GM12878 (cell line): Measurements from ENCODE around the gene FAM229A. TPM values are rescaled to one million over a fixed set of nuclear protein-coding genes. Genes with fewer than 3 reads are reported as not detected.

Experiments used
- ATAC-seq: fragments of 200-7000 bp; cut with Tn5 transposase; 3 replicates; pipeline ENCODE4 v1.9.1; 2020; ENCODE audit warnings: mild to moderate bottlenecking, moderate library complexity
- BruUV-seq: library from RNA; stranded (reverse); fragments of 400-500 nt; replicated peaks from 2 replicates; lab custom pipeline; 2021; lab: Mats Ljungman, UMichigan
- CTCF ChIA-PET: fragments of 300-600 bp; sonication (Branson Sonifier 250); formaldehyde crosslinking; extraction: SDS; loops from one replicate; lab custom pipeline; 2021; ENCODE audit warnings: inconsistent platforms; lab: Yijun Ruan, JAX
- POLR2A ChIA-PET: fragments of 350-600 bp; formaldehyde crosslinking; extraction: SDS; loops from one replicate; lab custom pipeline; 2021; ENCODE audit warnings: inconsistent platforms; lab: Charles Lee
- RAD21 ChIA-PET: fragments of 300-600 bp; sonication (Branson Sonifier 250); formaldehyde crosslinking; loops from one replicate; lab custom pipeline; 2023; ENCODE audit warnings: antibody characterized with exemption; ENCODE audit not compliant: unreplicated experiment; lab: Charles Lee
- SMC1A ChIA-PET: fragments of 300-600 bp; sonication (Branson Sonifier 250); formaldehyde crosslinking; loops from one replicate; lab custom pipeline; 2023; ENCODE audit not compliant: unreplicated experiment, uncharacterized antibody; lab: Charles Lee
- DNase-seq: peaks from one replicate; pipeline ENCODE4 v3.0.0-alpha.2; 2011; ENCODE audit warnings: low read depth, low spot score
- FAIRE-seq: peaks from 3 replicates; lab custom pipeline; 2011; peaks lifted over from hg19 to GRCh38; lab: Jason Lieb, UNC
- H2AFZ ChIP-seq: 2 replicates; pipeline ENCODE4 v1.6.0; 2011; ENCODE audit warnings: low read depth, low read length, control low read depth; ENCODE audit not compliant: control insufficient read depth
- H3K27ac ChIP-seq: 2 replicates; pipeline ENCODE4 v1.5.1; 2011; ENCODE audit warnings: control low read depth; ENCODE audit not compliant: control insufficient read depth, insufficient read depth
- H3K27me3 ChIP-seq, 2 experiments: replicated peaks in 1 of 2; 2 replicates each; pipeline versions ENCODE4 v1.6.0 to v1.6.1; 2011; ENCODE audit warnings: low read length in 1 of 2; ENCODE audit not compliant: control insufficient read depth in 2 of 2, insufficient read depth in 2 of 2
- H3K36me3 ChIP-seq, 2 experiments: 2 replicates each; pipeline ENCODE4 v1.5.1; 2011; ENCODE audit warnings: low read length in 1 of 2; ENCODE audit not compliant: control insufficient read depth in 2 of 2, insufficient read depth in 2 of 2
- H3K4me1 ChIP-seq: 2 replicates; pipeline ENCODE4 v1.6.1; 2011; ENCODE audit warnings: mild to moderate bottlenecking, low read length, moderate library complexity, mixed read lengths; ENCODE audit not compliant: control insufficient read depth, insufficient read depth
- H3K4me2 ChIP-seq: 2 replicates; pipeline ENCODE4 v1.6.0; 2011; ENCODE audit warnings: control low read depth; ENCODE audit not compliant: control insufficient read depth, insufficient read depth
- H3K4me3 ChIP-seq: fragments of 200-600 bp; sonication (generic); 2 replicates; pipeline ENCODE4 v1.5.1; 2016
- H3K79me2 ChIP-seq: 2 replicates; pipeline ENCODE4 v1.6.0; 2011; ENCODE audit warnings: low read length; ENCODE audit not compliant: control insufficient read depth, insufficient read depth
- H3K9ac ChIP-seq: 2 replicates; pipeline ENCODE4 v1.8.0; 2011; ENCODE audit warnings: low read length, control low read depth, mixed read lengths; ENCODE audit not compliant: control insufficient read depth, insufficient read depth
- H3K9me3 ChIP-seq: replicated peaks from 3 replicates; pipeline ENCODE4 v1.5.1; 2011; ENCODE audit warnings: mild to moderate bottlenecking, low read length; ENCODE audit not compliant: control insufficient read depth, insufficient read depth
- H4K20me1 ChIP-seq: 2 replicates; pipeline ENCODE4 v1.6.0; 2011; ENCODE audit not compliant: control insufficient read depth, insufficient read depth
- BCL11A ChIP-seq: IDR thresholded peaks from 2 replicates; pipeline ENCODE4 v1.6.1; 2011; ENCODE audit warnings: low read depth, low read length
- CBX5 ChIP-seq: sonication (generic); IDR thresholded peaks from 2 replicates; pipeline ENCODE4 v1.6.1; 2016; ENCODE audit warnings: low read depth, moderate library complexity, mild to moderate bottlenecking, inconsistent platforms
- EGR1 ChIP-seq, 2 experiments: IDR thresholded peaks; 1 replicate in 1 of 2; 2 replicates in 1 of 2; pipeline ENCODE4 v1.6.1; 2011 to 2012; ENCODE audit warnings: low read depth in 2 of 2, low read length in 2 of 2, borderline replicate concordance in 1 of 2, mild to moderate bottlenecking in 1 of 2, moderate library complexity in 1 of 2
- EP300 ChIP-seq, 2 experiments: fragments of 150-350 bp in 1 of 2; IDR thresholded peaks; 2 replicates each; pipeline ENCODE4 v1.6.1; 2011 to 2012; ENCODE audit warnings: low read depth in 2 of 2, low read length in 2 of 2, borderline replicate concordance in 1 of 2, improper control_type of control experiment in 1 of 2, inconsistent platforms in 1 of 2; ENCODE audit not compliant: control insufficient read depth in 1 of 2
- ETV6 ChIP-seq, 2 experiments: fragments of 450-650 bp in 1 of 2; IDR thresholded peaks in 1 of 2; conservative IDR thresholded peaks in 1 of 2; 2 replicates each; pipeline ENCODE4 v1.6.1; 2014; ENCODE audit warnings: antibody characterized with exemption in 1 of 2, borderline replicate concordance in 1 of 2, low read depth in 1 of 2, mild to moderate bottlenecking in 1 of 2, moderate library complexity in 1 of 2
- GATAD2B ChIP-seq: fragments of 450-650 bp; conservative IDR thresholded peaks from 2 replicates; pipeline ENCODE4 v1.6.1; 2017; ENCODE audit warnings: low read depth, mild to moderate bottlenecking, moderate library complexity
- HDAC6 ChIP-seq: fragments of 200-600 bp; sonication (generic); IDR thresholded peaks from one replicate; pipeline ENCODE4 v1.8.0; 2017; ENCODE audit warnings: antibody characterized with exemption; ENCODE audit not compliant: unreplicated experiment
- MEF2B ChIP-seq: fragments of 450-650 bp; IDR thresholded peaks from 2 replicates; pipeline ENCODE4 v1.6.1; 2018; ENCODE audit warnings: mild to moderate bottlenecking, moderate library complexity; ENCODE audit not compliant: partially characterized antibody, poor library complexity, severe bottlenecking
- NR2F1 ChIP-seq: fragments of 450-650 bp; conservative IDR thresholded peaks from 2 replicates; pipeline ENCODE4 v1.6.1; 2017; ENCODE audit warnings: mild to moderate bottlenecking
- NRF1 ChIP-seq: conservative IDR thresholded peaks from 2 replicates; pipeline ENCODE4 v1.6.1; 2011; ENCODE audit warnings: mild to moderate bottlenecking, low read depth, low read length, improper control_type of control experiment
- PAX8 ChIP-seq: fragments of 450-650 bp; IDR thresholded peaks from 2 replicates; pipeline ENCODE4 v1.6.1; 2017; ENCODE audit warnings: mild to moderate bottlenecking, moderate library complexity
- PKNOX1 ChIP-seq: fragments of 450-650 bp; IDR thresholded peaks from 2 replicates; pipeline ENCODE4 v1.6.1; 2016; ENCODE audit warnings: mild to moderate bottlenecking
- RCOR1 ChIP-seq: conservative IDR thresholded peaks from 2 replicates; pipeline ENCODE4 v1.6.1; 2012; ENCODE audit warnings: low read depth, low read length, improper control_type of control experiment
- RUNX3 ChIP-seq: IDR thresholded peaks from 2 replicates; pipeline ENCODE4 v1.6.1; 2012; ENCODE audit warnings: low read length, inconsistent platforms
- TAF1 ChIP-seq: IDR thresholded peaks from 2 replicates; pipeline ENCODE4 v1.6.1; 2011; ENCODE audit warnings: mild to moderate bottlenecking, low read depth, low read length, borderline replicate concordance
- TCF3 ChIP-seq: IDR thresholded peaks from 2 replicates; pipeline ENCODE4 v1.6.1; 2012; ENCODE audit warnings: low read depth, mild to moderate bottlenecking, low read length, borderline replicate concordance; ENCODE audit not compliant: insufficient read depth
- ZBED1 ChIP-seq: IDR thresholded peaks from 2 replicates; pipeline ENCODE4 v1.6.1; 2016; ENCODE audit warnings: borderline replicate concordance
- ZZZ3 ChIP-seq: IDR thresholded peaks from 2 replicates; pipeline ENCODE4 v1.6.1; 2011; ENCODE audit warnings: low read depth; ENCODE audit not compliant: control insufficient read depth, insufficient read length
- WGBS: methylation state at CpG from one replicate; pipeline ENCODE4 v1.1.6; 2016; ENCODE audit warnings: low lambda C conversion rate; ENCODE audit not compliant: insufficient replicate concordance, insufficient coverage; ENCODE audit errors: missing lambda C conversion rate; 5-methylcytosine and 5-hydroxymethylcytosine counted together
- in situ Hi-C: fragments of 300-500 bp; cut with MboI; formaldehyde crosslinking; loops from 9 replicates; pipeline ENCODE4 v1.14.3; 2018; ENCODE audit warnings: mixed read lengths
- intact Hi-C: fragments of 100-400 bp; cut with micrococcal nuclease; formaldehyde crosslinking; loops from one replicate; pipeline ENCODE4 v1.14.2; 2022; ENCODE audit not compliant: unreplicated experiment
- polyA plus RNA-seq, 11 experiments: library from polyadenylated mRNA; depleted of rRNA in 4 of 11; unstranded in 6 of 11; stranded (reverse) in 5 of 11; fragments of >200 nt; fragmentation: Nextera tagmentation in 4 of 11; fragmentation: Illumina TruSeq in 1 of 11; extraction: Ambion mirVana in 4 of 11; extraction: Trizol in 1 of 11; gene quantifications; 1 replicate in 1 of 11; 2 replicates in 10 of 11; pipeline versions ENCODE4 v1.2.1 to v1.2.3, GENCODE V29; 2011 to 2016; ENCODE audit warnings: inconsistent platforms in 2 of 11, missing spikeins in 2 of 11, low read depth in 1 of 11
- total RNA-seq, 4 experiments: library from RNA; depleted of rRNA in 3 of 4; stranded (reverse); fragments of >200 nt in 3 of 4; fragmentation: Illumina TruSeq in 1 of 4; extraction: Trizol in 1 of 4; gene quantifications; 2 replicates each; pipeline versions ENCODE4 v1.2.1 to v1.2.3, GENCODE V29; 2013 to 2021
- TF ChIP-seq, protein P1 (sequence below): IDR thresholded peaks from 2 replicates; pipeline ENCODE4 v1.6.1; 2012; ENCODE audit warnings: low read depth, low read length, improper control_type of control experiment
- TF ChIP-seq, protein P2 (sequence below): IDR thresholded peaks from 2 replicates; pipeline ENCODE4 v1.6.1; 2011; ENCODE audit warnings: mild to moderate bottlenecking, low read depth, low read length, moderate library complexity; ENCODE audit not compliant: insufficient replicate concordance

Gene FAM229A
- total and polyA plus RNA-seq, 10 of the 15 experiments (the other 5 are each of a cell fraction or from before 2014, with no cell fraction given) = 0.02 to 5.3 (median 1.4) TPM; not detected in 1

DNA sequence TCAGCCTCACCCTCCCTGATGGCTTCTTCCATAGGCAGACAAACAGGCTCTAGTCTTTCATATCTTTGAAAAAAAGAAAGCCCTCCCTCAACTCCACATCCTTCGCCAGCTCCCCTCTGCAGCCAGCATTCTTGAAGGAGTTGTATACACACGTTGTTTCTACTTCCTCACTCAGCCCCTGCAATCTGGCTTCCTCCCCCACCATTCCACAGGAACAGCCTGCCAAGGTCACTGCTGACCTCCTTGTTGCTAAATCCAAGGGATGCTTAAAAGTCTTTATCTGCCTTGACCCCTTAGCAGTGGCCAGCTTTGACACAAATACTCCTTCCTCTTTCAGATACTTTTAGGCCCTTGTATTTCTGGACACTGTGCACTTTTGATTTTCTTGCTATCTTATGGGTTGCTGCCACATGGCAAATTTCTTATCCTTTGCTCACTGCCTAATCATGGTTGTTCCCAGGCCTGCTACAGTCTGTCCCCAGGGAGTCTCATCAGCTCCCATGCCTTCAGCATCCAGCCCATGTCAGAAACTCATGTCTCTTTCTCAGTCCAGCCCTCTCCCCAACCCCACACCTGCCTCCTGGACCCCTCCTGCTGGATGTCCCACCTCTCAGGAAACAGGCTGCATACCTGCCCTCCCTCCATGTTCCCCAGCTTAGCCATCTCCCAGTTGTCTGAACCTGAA, 8.3 kb downstream of the FAM229A start (continued):
- TF ChIP-seq EGR1 (IDR thresholded peaks at IDR 0.05; ENCODE audit: borderline replicate concordance in 1 of 2, low read depth in 2 of 2, low read length in 2 of 2) (no peak), CBX5 (no peak)

DNA sequence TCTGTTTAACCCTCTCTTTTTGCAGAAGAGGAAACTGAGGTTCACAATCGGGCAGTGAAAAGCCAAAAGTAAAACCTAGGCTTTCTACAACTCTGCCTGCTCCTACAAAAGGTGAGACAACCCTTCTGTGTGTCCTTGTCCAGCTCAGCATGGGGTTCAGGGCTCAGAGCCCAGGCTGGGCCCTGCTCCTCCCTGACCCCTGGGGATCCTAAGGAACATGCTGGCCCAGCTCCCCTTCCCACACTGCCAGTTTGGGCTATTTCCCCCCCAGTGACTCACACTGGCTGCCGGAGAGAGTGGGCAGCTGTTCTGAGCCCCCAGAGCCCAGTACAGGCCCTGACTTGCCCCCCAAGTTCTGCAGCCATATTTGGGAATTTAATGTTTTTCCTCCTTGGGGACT, 8.9 kb downstream of the FAM229A start:
- WGBS = 65% methylated on average over 2 of the region's 2 CpGs
- H3K27ac ChIP-seq = no peak overlapping the region
- CTCF ChIA-PET = interaction anchor here (1.2 to 3.0 kb wide), 5 partner anchors 12 to 133 kb away, joined by 3 to 8 read pairs (median 7); partner anchors contain the start of gene BSDC1
- no TSS peak for BruUV-seq
- H3K9ac ChIP-seq = no peak overlapping the region
- H2AFZ ChIP-seq = no peak overlapping the region
- in situ Hi-C loops (no loop called here), intact Hi-C loops (no loop called here)
- DNase-seq (no peak), FAIRE-seq (no peak), ATAC-seq (no peak)
- no peak overlapping the region for H3K4me2 ChIP-seq
- H3K27me3 ChIP-seq = no peaks in the 10 kb centered on the region
- peaks cover 14% of the 10 kb centered on the region for H3K4me1 ChIP-seq
- no peaks in the 10 kb centered on the region for H4K20me1 ChIP-seq
- POLR2A ChIA-PET = interaction anchor here (1.1 to 5.1 kb wide), 2 partner anchors 16 to 33 kb away, joined by 3 to 46 read pairs; partner anchors contain the start of gene MARCKSL1
- H3K36me3 ChIP-seq = no peaks in the 10 kb centered on the region
- H3K9me3 ChIP-seq = no peaks in the 10 kb centered on the region
- RAD21 ChIA-PET = interaction anchor here (0.7 to 1.6 kb wide), 2 partner anchors 12 to 40 kb away, joined by 3 read pairs; partner anchors contain the start of gene BSDC1
- H3K4me3 ChIP-seq = no peak overlapping the region
- no peaks in the 10 kb centered on the region; the same call in 1 of the 2 replicates for H3K79me2 ChIP-seq
- SMC1A ChIA-PET = interaction anchor here (0.6 to 3.6 kb wide), 3 partner anchors 17 to 20 kb away, joined by 3 to 16 read pairs (median 3); partner anchors contain the start of gene MARCKSL1
- TF ChIP-seq PKNOX1 (no peak), ZBED1 (no peak), MEF2B (no peak), GATAD2B (no peak), ZZZ3 (no peak), RUNX3 (no peak), ETV6 (conservative IDR thresholded peaks at IDR 0.05 in 1 of 2, IDR thresholded peaks at IDR 0.05 in 1 of 2; ENCODE audit: borderline replicate concordance in 1 of 2, low read depth in 1 of 2) (no peak), NR2F1 (no peak), BCL11A (no peak), TAF1 (no peak), EP300 (IDR thresholded peaks at IDR 0.05; ENCODE audit: borderline replicate concordance in 1 of 2, control insufficient read depth in 1 of 2, low read depth in 2 of 2, low read length in 2 of 2) (no peak), TCF3 (no peak), HDAC6 (no peak), PAX8 (no peak), RCOR1 (no peak), NRF1 (no peak)
- TF ChIP-seq, protein P1, sequence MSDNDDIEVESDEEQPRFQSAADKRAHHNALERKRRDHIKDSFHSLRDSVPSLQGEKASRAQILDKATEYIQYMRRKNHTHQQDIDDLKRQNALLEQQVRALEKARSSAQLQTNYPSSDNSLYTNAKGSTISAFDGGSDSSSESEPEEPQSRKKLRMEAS = no peak
- TF ChIP-seq, protein P2, sequence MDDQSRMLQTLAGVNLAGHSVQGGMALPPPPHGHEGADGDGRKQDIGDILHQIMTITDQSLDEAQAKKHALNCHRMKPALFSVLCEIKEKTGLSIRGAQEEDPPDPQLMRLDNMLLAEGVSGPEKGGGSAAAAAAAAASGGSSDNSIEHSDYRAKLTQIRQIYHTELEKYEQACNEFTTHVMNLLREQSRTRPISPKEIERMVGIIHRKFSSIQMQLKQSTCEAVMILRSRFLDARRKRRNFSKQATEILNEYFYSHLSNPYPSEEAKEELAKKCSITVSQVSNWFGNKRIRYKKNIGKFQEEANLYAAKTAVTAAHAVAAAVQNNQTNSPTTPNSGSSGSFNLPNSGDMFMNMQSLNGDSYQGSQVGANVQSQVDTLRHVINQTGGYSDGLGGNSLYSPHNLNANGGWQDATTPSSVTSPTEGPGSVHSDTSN = no peak
